Endothelial cell (in vitro differentiated cells): ENCODE data around the gene CX3CL1. TPM values are rescaled to one million over a fixed set of nuclear protein-coding genes. Genes with fewer than 3 reads are reported as not detected.

ENCODE experiments used
- DNase-seq: peaks from one replicate; pipeline ENCODE4 v3.0.0; 2021; ENCODE audit warnings: low spot score
- H3K27ac Mint-ChIP-seq: one replicate; pipeline ENCODE4 v1.8.0; 2021; ENCODE audit warnings: mixed read lengths, inconsistent platforms; ENCODE audit not compliant: unreplicated experiment
- H3K27me3 Mint-ChIP-seq: one replicate; pipeline ENCODE4 v1.8.0; 2021; ENCODE audit warnings: mild to moderate bottlenecking, moderate library complexity, mixed read lengths, inconsistent platforms; ENCODE audit not compliant: unreplicated experiment
- H3K36me3 Mint-ChIP-seq: one replicate; pipeline ENCODE4 v1.8.0; 2021; ENCODE audit warnings: mild to moderate bottlenecking, low read depth, mixed read lengths, inconsistent platforms; ENCODE audit not compliant: unreplicated experiment
- H3K4me1 Mint-ChIP-seq: one replicate; pipeline ENCODE4 v1.8.0; 2021; ENCODE audit warnings: mild to moderate bottlenecking, mixed read lengths, inconsistent platforms; ENCODE audit not compliant: unreplicated experiment
- H3K4me3 Mint-ChIP-seq: one replicate; pipeline ENCODE4 v1.8.0; 2021; ENCODE audit warnings: mild to moderate bottlenecking, mixed read lengths, inconsistent platforms; ENCODE audit not compliant: unreplicated experiment
- H3K9me3 Mint-ChIP-seq: one replicate; pipeline ENCODE4 v1.8.0; 2021; ENCODE audit warnings: mixed read lengths, inconsistent platforms; ENCODE audit not compliant: unreplicated experiment
- long read RNA-seq: library from polyadenylated mRNA; unstranded; transcript quantifications from one replicate; pipeline ENCODE4 v2.0.0, GENCODE V29; 2020; ENCODE audit not compliant: unreplicated experiment
- total RNA-seq: library from RNA; stranded (reverse); fragmentation: NEBNext Ultra II Directional; extraction: Animal tissue kit (Norgen Biotek cat#: 25700); gene quantifications from one replicate; pipeline ENCODE4 v1.2.1, GENCODE V29; 2021; ENCODE audit not compliant: unreplicated experiment
- TF ChIP-seq, protein P1 (sequence below): fragments of 200-600 bp; sonication (generic); IDR thresholded peaks from one replicate; pipeline ENCODE4 v1.5.0; 2021; ENCODE audit warnings: antibody characterized with exemption; ENCODE audit not compliant: unreplicated experiment

Gene CX3CL1
- total RNA-seq = 9.2 TPM
- long read RNA-seq = 0 reads

GRCh38 chr16:57372372-57373116 lies at the start of gene CX3CL1:
TSS of gene CX3CL1 (plus strand) at chr16:57372490. CDS start at chr16:57372569, 79 bp downstream.
- Mint-ChIP-seq H3K4me3 (no peak within 1 kb of the TSS), H3K9me3 (no peaks in the 10 kb centered on the region), H3K4me1 (peaks cover 7% of the 10 kb centered on the region), H3K36me3 (no peaks in the 10 kb centered on the region), H3K27ac (no peak within 1 kb of the TSS), H3K27me3 (peaks cover 3% of the 10 kb centered on the region)
- DNase-seq = peak; percentile 56
- TF ChIP-seq, protein P1, sequence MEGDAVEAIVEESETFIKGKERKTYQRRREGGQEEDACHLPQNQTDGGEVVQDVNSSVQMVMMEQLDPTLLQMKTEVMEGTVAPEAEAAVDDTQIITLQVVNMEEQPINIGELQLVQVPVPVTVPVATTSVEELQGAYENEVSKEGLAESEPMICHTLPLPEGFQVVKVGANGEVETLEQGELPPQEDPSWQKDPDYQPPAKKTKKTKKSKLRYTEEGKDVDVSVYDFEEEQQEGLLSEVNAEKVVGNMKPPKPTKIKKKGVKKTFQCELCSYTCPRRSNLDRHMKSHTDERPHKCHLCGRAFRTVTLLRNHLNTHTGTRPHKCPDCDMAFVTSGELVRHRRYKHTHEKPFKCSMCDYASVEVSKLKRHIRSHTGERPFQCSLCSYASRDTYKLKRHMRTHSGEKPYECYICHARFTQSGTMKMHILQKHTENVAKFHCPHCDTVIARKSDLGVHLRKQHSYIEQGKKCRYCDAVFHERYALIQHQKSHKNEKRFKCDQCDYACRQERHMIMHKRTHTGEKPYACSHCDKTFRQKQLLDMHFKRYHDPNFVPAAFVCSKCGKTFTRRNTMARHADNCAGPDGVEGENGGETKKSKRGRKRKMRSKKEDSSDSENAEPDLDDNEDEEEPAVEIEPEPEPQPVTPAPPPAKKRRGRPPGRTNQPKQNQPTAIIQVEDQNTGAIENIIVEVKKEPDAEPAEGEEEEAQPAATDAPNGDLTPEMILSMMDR = no peak

GRCh38 chr16:57324749-57325148 lies 47.5 kb upstream of the CX3CL1 start:
- Mint-ChIP-seq H3K9me3 (no peaks in the 10 kb centered on the region), H3K27ac (no peak overlapping the region), H3K27me3 (peaks cover 2% of the 10 kb centered on the region), H3K4me3 (no peak overlapping the region), H3K4me1 (no peaks in the 10 kb centered on the region), H3K36me3 (no peaks in the 10 kb centered on the region)
- DNase-seq = no peak
- TF ChIP-seq, protein P1 = no peak

GRCh38 chr16:57325458-57325857 lies 46.8 kb upstream of the CX3CL1 start:
- Mint-ChIP-seq H3K27me3 (no peaks in the 10 kb centered on the region), H3K27ac (no peak overlapping the region), H3K4me1 (no peaks in the 10 kb centered on the region), H3K36me3 (no peaks in the 10 kb centered on the region), H3K9me3 (no peaks in the 10 kb centered on the region), H3K4me3 (no peak overlapping the region)
- DNase-seq = no peak
- TF ChIP-seq, protein P1 = no peak

DNA sequence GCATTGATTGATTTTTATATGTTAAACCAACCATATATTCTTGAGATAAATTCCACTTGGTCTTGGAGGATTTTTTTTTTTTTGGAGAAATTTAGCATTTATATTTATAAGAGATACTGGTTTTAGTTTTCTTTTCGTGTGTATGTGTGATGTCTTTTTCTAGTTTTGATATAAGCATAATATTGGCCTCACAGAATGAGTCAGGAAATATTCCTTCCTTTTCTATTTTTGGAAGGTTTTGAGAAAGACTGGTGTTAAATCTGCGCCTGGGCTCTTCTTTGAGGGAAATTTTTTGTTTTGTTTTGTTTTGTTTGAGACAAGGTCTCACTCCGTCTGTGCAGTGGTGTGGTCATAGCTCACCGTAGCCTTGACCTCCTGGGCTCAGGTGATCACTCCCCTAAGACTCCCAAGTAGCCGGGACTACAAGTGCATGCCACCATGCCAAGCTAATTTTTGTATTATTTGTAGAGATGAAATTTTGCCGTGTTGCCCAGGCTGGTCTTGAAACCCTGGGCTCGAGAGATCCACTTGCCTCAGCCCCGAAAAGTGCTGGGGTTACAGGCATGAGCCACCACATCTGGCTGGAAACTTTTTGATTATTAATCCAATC lies 42.5 kb upstream of the CX3CL1 start:
- DNase-seq = no peak
- H3K27me3 Mint-ChIP-seq = no peaks in the 10 kb centered on the region

More for the DNA sequence above, 42.5 kb upstream of the CX3CL1 start:
- no peaks in the 10 kb centered on the region for H3K4me1 Mint-ChIP-seq
- no peaks in the 10 kb centered on the region for H3K9me3 Mint-ChIP-seq
- TF ChIP-seq, protein P1 = no peak
- no peak overlapping the region for H3K27ac Mint-ChIP-seq
- H3K36me3 Mint-ChIP-seq = no peaks in the 10 kb centered on the region
- H3K4me3 Mint-ChIP-seq = no peak overlapping the region
